Fibroblast of lung (primary cell): ENCODE measurements around the gene MROH7. TPM values are rescaled to one million over a fixed set of nuclear protein-coding genes. Genes with fewer than 3 reads are reported as not detected.

Experiments used
- DNase-seq, 2 donors: peaks; one replicate each; pipeline versions ENCODE4 v3.0.0 to v3.0.0-alpha.2; 2010; ENCODE audit warnings: low read depth in 2 of 2
- H2AFZ ChIP-seq: 2 replicates; pipeline ENCODE4 v1.5.1; 2012; ENCODE audit warnings: low read length, control low read depth, inconsistent platforms
- H3K27ac ChIP-seq: 2 replicates; pipeline ENCODE4 v1.5.1; 2011; ENCODE audit warnings: low read length, control low read depth; ENCODE audit not compliant: insufficient read depth
- H3K27me3 ChIP-seq: 2 replicates; pipeline ENCODE4 v1.5.1; 2011; ENCODE audit warnings: mild to moderate bottlenecking, low read length; ENCODE audit not compliant: control insufficient read depth, insufficient read depth
- H3K36me3 ChIP-seq: 2 replicates; pipeline ENCODE4 v1.5.1; 2011; ENCODE audit warnings: low read length; ENCODE audit not compliant: control insufficient read depth, insufficient read depth
- H3K4me1 ChIP-seq: 2 replicates; pipeline ENCODE4 v1.5.1; 2011; ENCODE audit warnings: low read length; ENCODE audit not compliant: control insufficient read depth, insufficient read depth; ENCODE audit errors: extremely low read depth
- H3K4me2 ChIP-seq: 2 replicates; pipeline ENCODE4 v1.5.1; 2011; ENCODE audit warnings: low read length, control low read depth; ENCODE audit not compliant: insufficient read depth; ENCODE audit errors: extremely low read depth
- H3K4me3 ChIP-seq, 4 experiments: fragments of 200-600 bp in 1 of 4; sonication (generic) in 1 of 4; replicated peaks in 1 of 4; 2 replicates each; pipeline ENCODE4 v1.5.1; 2011 to 2016; ENCODE audit warnings: low read length in 4 of 4, low read depth in 3 of 4, mild to moderate bottlenecking in 3 of 4, control low read depth in 2 of 4, inconsistent platforms in 1 of 4, mixed read lengths in 1 of 4; ENCODE audit not compliant: insufficient read depth in 1 of 4; ENCODE audit errors: control extremely low read depth in 1 of 4
- H3K79me2 ChIP-seq: 2 replicates; pipeline ENCODE4 v1.5.1; 2012; ENCODE audit warnings: mild to moderate bottlenecking, low read length, inconsistent platforms; ENCODE audit not compliant: control insufficient read depth, insufficient read depth
- H3K9ac ChIP-seq: 2 replicates; pipeline ENCODE4 v1.5.1; 2011; ENCODE audit warnings: mild to moderate bottlenecking, low read length, control low read depth; ENCODE audit not compliant: insufficient read depth
- H3K9me3 ChIP-seq: 2 replicates; pipeline ENCODE4 v1.5.1; 2012; ENCODE audit warnings: low read depth, low read length; ENCODE audit not compliant: control insufficient read depth, insufficient read depth
- H4K20me1 ChIP-seq: 2 replicates; pipeline ENCODE4 v1.5.1; 2011; ENCODE audit warnings: low read length; ENCODE audit not compliant: control insufficient read depth, insufficient read depth; ENCODE audit errors: extremely low read depth
- EZH2 ChIP-seq: IDR thresholded peaks from 2 replicates; pipeline ENCODE4 v1.5.1; 2012; ENCODE audit warnings: low read length, control low read depth, mild to moderate bottlenecking; ENCODE audit errors: missing control alignments
- polyA plus RNA-seq, 2 donors: library from polyadenylated mRNA; depleted of rRNA in 1 of 2; stranded (reverse) in 1 of 2; unstranded in 1 of 2; fragments of >200 nt; gene quantifications; 2 replicates each; pipeline ENCODE4 v1.2.1, GENCODE V29; 2011 to 2012; ENCODE audit warnings: missing spikeins in 1 of 2
- total RNA-seq: library from RNA; depleted of rRNA; stranded (reverse); fragments of >200 nt; gene quantifications from 2 replicates; pipeline ENCODE4 v1.2.1, GENCODE V29; 2014
- TF ChIP-seq, protein P1 (sequence below), 2 donors: IDR thresholded peaks in 1 of 2; conservative IDR thresholded peaks in 1 of 2; 1 replicate in 1 of 2; 2 replicates in 1 of 2; pipeline ENCODE4 v1.5.1; 2011 to 2012; ENCODE audit warnings: low read length in 2 of 2, control low read depth in 1 of 2, inconsistent platforms in 1 of 2, low read depth in 1 of 2, mild to moderate bottlenecking in 1 of 2

The MROH7 gene
- total and polyA plus RNA-seq, 2 donors (not counting 1 experiment from before 2014, with no cell fraction given) = 0.01 to 0.33 TPM

DNA sequence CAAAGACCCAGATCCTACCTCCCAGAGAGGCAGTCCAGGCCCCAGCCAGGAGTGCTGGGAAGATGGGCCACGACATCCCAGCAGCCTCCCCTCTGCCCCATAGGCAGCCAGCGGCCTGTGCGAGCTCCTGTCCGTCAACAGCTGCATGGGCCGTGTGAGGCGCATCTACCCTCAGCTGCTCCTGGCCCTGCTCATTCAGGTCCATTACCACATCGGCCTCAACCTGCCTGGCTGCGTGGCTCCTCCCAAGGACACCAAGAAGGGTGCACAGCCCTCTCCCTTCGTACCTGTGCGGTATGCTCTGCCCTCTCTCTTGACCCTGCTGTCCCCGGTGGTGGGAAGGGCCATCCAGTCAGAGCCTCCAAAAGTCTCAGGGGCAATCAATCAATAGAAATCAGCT, 44.6 kb downstream of the MROH7 start:
- Histone ChIP-seq H3K79me2 (no peaks in the 10 kb centered on the region), H3K4me1 (no peaks in the 10 kb centered on the region), H4K20me1 (no peaks in the 10 kb centered on the region), H3K9me3 (no peaks in the 10 kb centered on the region), H2AFZ (no peak overlapping the region), H3K36me3 (no peaks in the 10 kb centered on the region), H3K9ac (no peak overlapping the region), H3K27ac (no peak overlapping the region), H3K4me3 (no peak overlapping the region), H3K4me2 (no peak overlapping the region), H3K27me3 (peaks cover 4% of the 10 kb centered on the region)
- TF ChIP-seq, protein P1, sequence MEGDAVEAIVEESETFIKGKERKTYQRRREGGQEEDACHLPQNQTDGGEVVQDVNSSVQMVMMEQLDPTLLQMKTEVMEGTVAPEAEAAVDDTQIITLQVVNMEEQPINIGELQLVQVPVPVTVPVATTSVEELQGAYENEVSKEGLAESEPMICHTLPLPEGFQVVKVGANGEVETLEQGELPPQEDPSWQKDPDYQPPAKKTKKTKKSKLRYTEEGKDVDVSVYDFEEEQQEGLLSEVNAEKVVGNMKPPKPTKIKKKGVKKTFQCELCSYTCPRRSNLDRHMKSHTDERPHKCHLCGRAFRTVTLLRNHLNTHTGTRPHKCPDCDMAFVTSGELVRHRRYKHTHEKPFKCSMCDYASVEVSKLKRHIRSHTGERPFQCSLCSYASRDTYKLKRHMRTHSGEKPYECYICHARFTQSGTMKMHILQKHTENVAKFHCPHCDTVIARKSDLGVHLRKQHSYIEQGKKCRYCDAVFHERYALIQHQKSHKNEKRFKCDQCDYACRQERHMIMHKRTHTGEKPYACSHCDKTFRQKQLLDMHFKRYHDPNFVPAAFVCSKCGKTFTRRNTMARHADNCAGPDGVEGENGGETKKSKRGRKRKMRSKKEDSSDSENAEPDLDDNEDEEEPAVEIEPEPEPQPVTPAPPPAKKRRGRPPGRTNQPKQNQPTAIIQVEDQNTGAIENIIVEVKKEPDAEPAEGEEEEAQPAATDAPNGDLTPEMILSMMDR (conservative IDR thresholded peaks at IDR 0.05 in 1 of 2, IDR thresholded peaks at IDR 0.05 in 1 of 2; ENCODE audit: low read depth in 1 of 2, low read length in 2 of 2) = no peak
- no peak for TF ChIP-seq EZH2
- no peak for DNase-seq

DNA sequence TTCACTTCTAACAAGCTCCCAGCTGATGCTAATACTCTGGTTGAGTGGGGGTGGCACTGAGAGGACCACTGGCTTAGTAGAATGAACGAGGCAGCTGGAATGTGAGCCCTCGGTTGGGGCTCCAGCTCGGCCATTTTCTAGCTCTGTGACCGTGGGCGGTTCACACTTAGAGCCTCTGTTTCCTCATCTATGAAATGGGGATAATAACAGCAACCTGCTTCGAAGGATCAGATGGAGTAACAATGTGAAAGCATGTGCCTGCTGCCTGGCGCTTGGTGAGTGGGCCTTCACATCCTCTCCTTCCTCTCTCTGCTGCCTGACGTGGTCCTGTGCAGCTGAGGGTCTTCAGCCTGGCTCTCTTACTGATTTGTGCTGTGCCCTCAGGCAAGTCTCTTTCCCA, 53.2 kb downstream of the MROH7 start:
- no peak overlapping the region for H3K4me3 ChIP-seq

DNA sequence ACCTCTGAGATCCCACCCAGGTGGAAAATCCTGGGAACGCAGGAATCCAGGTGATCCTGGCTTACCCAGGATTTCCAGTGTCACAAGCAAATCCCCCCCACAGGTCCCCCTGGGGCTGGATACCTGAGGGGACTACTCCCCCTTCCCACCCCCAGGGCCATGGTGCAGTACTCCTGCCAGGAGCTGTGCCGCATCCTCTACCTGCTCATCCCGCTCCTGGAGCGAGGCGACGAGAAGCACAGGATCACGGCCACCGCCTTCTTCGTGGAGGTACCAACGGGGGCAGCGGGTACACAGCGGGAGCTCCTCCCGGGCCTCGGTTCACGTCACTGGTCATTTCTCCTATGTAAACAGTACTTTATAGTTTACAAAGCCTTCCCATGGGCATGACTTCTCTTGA, 53.6 kb downstream of the MROH7 start:
- Histone ChIP-seq H3K27ac (no peak overlapping the region), H3K36me3 (no peaks in the 10 kb centered on the region), H3K9me3 (no peaks in the 10 kb centered on the region), H2AFZ (no peak overlapping the region), H3K4me3 (no peak overlapping the region), H3K4me2 (no peak overlapping the region), H3K79me2 (no peaks in the 10 kb centered on the region), H4K20me1 (no peaks in the 10 kb centered on the region), H3K4me1 (no peaks in the 10 kb centered on the region), H3K27me3 (peaks cover 3% of the 10 kb centered on the region), H3K9ac (no peak overlapping the region)
- TF ChIP-seq, protein P1 (conservative IDR thresholded peaks at IDR 0.05 in 1 of 2, IDR thresholded peaks at IDR 0.05 in 1 of 2; ENCODE audit: low read depth in 1 of 2, low read length in 2 of 2) = no peak
- TF ChIP-seq EZH2 = no peak
- no peak for DNase-seq

More for the DNA sequence above, 53.2 kb downstream of the MROH7 start:
- H3K9ac ChIP-seq = no peak overlapping the region
- no peaks in the 10 kb centered on the region for H3K79me2 ChIP-seq
- H3K27ac ChIP-seq = no peak overlapping the region
- no peak for DNase-seq
- no peaks in the 10 kb centered on the region for H3K9me3 ChIP-seq
- TF ChIP-seq, protein P1 (conservative IDR thresholded peaks at IDR 0.05 in 1 of 2, IDR thresholded peaks at IDR 0.05 in 1 of 2; ENCODE audit: low read depth in 1 of 2, low read length in 2 of 2) = no peak
- no peak for TF ChIP-seq EZH2
- H4K20me1 ChIP-seq = no peaks in the 10 kb centered on the region
- H3K36me3 ChIP-seq = no peaks in the 10 kb centered on the region
- H3K4me1 ChIP-seq = no peaks in the 10 kb centered on the region
- H3K27me3 ChIP-seq = peaks cover 3% of the 10 kb centered on the region
- H3K4me2 ChIP-seq = no peak overlapping the region
- no peak overlapping the region for H2AFZ ChIP-seq
